Measurements from ENCODE around the gene TANC2. TPM values are rescaled to one million over a fixed set of nuclear protein-coding genes. Genes with fewer than 3 reads are reported as not detected.

The TANC2 gene
- polyA plus RNA-seq (ENCODE audit: insufficient read length in 4 of 4), result 10 to 100 TPM; 24.2 to 39.9 (median 27.8) TPM

- peak; percentile 73 to 80 (median 78) for DNase-seq (ENCODE audit: low read depth in 4 of 4, low spot score in 2 of 4)
These were observed at the start of gene TANC2 for GRCh38 chr17:62965686-62966425. Gene TANC2 (plus strand): TSS chr17:62966235. CDS start chr17:63009560, 43,325 bp downstream.

GRCh38 chr17:62916684-62917571 is 49.1 kb upstream of the TANC2 start:
- DNase-seq (ENCODE audit: low read depth in 4 of 4, low spot score in 2 of 4), result no peak

DNA sequence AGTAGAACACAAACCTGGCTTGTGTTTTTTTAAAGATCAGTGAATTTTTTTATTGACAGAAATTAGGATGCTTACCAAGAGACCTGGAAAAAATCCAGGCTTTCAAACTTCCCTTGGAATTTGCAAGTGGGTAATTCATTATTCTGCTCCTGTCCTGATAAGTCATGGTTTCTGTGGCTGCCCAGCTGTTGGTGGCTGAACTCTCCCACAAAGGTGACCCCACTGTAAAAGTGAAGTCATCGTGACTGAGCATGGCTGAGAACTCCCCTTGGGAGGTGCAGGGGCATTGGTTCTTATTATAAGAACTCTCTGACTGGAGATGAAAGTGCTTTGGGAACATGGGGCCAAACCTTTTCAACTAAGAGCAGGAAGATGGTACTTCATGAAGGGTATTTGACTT is 46.6 kb upstream of the TANC2 start:
- no peak for DNase-seq (ENCODE audit: low read depth in 4 of 4, low spot score in 2 of 4)

DNA sequence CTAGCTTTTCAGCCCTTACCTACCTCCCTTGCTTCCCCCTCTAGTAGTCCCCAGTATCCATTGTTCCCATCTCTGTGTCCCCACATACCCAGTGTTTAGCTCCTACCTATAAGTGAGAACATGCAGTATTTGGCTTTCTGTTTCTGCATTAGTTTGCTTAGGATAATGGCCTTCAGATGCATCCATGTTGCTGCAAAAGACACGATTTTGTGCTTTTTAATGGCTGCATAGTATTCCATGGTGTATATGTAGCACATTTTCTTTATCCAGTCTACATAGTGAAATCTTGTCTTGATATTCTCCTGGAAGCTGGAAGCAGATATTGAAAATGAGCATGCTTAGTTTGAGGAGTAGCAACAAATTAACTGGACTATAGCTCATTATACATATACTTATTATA is 45.7 kb upstream of the TANC2 start:
- DNase-seq (ENCODE audit: low read depth in 4 of 4, low spot score in 2 of 4), result no peak

DNA sequence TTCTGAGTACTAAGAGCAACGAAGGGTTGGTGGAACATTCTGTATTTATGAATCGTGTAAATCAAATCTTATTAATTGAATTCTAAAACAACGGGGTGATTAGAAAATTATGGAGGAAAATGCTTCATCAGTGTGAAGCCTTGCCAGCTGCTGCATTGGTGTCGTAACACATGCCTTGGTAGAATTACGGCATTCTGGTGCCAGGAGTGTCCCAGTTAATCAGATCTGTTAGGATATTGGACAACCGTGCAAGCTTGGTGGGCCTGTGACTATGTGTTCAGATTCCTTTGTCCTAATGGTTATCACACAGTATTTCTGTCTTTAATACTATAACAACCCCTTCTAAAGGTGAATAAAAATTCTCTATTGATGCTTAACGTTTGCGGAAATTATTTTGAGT is 44.2 kb upstream of the TANC2 start:
- DNase-seq (ENCODE audit: low read depth in 4 of 4, low spot score in 2 of 4), result no peak

- no peak for DNase-seq (ENCODE audit: low read depth in 4 of 4, low spot score in 2 of 4)
These were observed 42.5 kb upstream of the TANC2 start for GRCh38 chr17:62923258-62924150.

DNA sequence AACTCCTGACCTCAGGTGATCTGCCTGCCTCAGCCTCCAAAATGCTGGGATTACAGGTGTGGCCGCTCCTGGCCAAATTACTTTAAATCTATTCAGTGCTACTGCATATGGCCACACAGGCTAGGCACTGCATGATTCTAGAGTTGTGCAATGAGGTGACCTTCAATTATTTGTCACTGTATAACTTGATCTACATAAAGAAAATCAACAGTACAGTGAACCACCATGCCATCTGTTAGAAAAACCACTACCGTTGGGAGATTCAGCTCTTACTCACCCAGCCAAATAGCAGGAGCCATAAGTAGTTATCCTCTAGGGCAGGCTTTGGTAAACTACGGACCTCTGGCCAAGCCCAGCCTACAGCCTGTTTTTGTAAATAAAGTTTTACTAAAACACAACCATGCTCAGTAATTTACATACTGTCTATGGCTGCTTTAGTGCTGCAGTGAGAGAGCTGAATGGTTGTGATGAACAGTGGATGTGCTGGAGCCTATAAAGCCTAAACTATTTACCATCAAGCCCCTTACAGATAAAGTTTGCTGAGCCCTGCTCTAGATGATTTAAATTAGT is 40.7 kb upstream of the TANC2 start:
- DNase-seq (ENCODE audit: low read depth in 4 of 4, low spot score in 2 of 4), result no peak

- no peak for DNase-seq (ENCODE audit: low read depth in 4 of 4, low spot score in 2 of 4)
These were observed 39.0 kb upstream of the TANC2 start for GRCh38 chr17:62927083-62927482.

- no peak for DNase-seq (ENCODE audit: low read depth in 4 of 4, low spot score in 2 of 4)
These were observed 36.7 kb upstream of the TANC2 start for GRCh38 chr17:62929320-62929719.

DNA sequence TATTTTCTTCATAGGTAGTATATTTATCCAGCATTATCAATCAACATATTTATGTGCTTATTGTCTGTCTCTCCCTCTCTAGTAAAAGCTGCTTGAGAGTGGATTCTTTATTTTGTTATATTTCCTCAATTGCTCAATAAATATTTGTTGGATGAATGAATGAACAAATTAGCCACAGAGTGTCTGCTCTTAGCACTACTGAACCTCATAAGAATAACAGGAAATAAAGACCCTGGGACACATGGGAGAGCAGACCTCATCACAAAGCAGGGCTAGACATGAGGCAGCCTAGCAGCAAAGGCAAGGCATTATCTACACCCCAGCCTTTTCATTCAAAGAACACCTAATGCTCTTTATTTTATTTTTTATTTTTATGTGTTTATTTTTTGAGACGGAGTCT is 34.9 kb upstream of the TANC2 start:
- DNase-seq (ENCODE audit: low read depth in 4 of 4, low spot score in 2 of 4), result no peak

DNA sequence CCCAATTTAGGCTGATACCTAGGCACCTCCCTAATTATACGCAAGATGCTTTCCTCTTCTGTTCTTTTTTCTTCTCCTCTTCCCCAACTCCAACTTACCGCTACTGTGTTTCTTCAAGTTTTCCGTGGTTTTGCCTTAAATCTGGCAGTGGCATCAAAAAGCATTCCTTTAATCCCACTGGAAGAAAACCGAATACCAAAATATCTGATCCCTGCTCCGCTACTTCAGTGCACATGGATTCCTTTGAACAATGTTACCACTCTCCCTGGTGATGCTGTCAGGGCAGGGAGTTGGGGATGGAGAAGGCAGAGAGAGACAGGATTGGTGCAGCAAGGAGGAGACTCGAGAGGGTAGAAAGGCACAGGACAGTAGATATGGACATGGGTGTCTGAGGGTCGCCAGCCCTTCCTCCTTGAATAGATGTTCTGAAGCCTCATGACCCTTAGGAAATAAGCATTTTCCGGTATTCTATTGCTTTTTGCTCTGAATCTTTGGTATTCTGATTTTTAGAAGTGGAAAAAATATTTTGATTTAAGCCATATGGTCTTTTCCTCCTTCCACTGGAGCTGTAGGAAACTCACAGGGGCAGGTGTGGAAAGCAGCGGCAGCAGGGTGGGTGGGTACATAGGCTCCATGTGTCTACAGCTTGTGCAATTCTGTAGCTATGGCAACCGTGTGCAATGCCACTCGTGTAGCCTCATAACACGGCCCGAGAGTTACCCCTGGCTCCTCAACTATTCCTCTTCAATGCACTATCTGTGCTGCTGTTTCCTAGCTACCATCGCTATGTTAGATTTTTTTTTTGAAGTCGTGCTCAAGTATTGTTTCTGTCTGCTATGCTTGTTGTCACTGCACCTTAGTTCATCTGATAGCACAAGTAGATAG is 32.3 kb upstream of the TANC2 start:
- DNase-seq (ENCODE audit: low read depth in 4 of 4, low spot score in 2 of 4), result no peak

DNA sequence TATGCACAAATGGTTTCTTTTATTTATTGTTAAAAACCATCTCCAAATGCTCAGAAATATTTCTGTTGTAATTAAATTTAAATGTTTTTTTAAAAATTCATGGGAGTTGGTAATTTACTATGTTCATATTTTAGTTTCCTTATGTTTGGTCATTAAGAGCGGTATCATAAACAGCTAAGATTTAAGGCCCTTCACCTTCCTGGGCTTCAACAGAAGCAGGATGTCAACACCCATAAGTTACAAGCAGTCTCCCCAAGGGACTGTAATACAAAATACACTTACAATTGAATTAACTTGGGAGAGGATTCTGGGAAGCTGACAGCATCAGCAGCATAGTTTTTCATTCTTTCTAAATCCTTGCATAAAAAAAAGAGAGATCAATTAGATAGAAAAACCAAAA is 30.9 kb upstream of the TANC2 start:
- peak in 1 of 4 donors; percentile 38 for DNase-seq (ENCODE audit: low read depth in 4 of 4, low spot score in 2 of 4)

GRCh38 chr17:62935523-62935922 is 30.5 kb upstream of the TANC2 start:
- no peak for DNase-seq (ENCODE audit: low read depth in 4 of 4, low spot score in 2 of 4)

DNA sequence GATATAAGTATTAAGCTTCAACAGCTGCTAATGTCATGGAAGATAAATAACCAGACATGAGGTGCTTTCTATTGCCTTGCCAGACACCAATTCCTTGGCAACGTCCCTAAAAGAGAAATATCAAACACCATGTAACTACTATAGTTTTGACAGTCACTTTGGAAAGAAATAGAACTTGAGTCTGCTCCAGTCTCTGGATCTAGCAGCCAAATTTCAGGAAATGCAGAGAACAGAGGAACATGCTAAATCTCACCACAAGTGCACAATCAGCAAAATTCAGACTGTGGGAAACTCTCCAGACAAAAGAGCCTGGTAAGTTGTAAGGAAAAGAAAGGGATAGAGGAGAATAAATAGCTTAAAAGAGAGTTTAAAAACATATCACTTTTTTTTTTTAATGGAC is 28.4 kb upstream of the TANC2 start:
- DNase-seq (ENCODE audit: low read depth in 4 of 4, low spot score in 2 of 4), result no peak

GRCh38 chr17:62941358-62941991 is 24.6 kb upstream of the TANC2 start:
- no peak for DNase-seq (ENCODE audit: low read depth in 4 of 4, low spot score in 2 of 4)

GRCh38 chr17:62948370-62948769 is 17.7 kb upstream of the TANC2 start:
- DNase-seq (ENCODE audit: low read depth in 4 of 4, low spot score in 2 of 4), result no peak

GRCh38 chr17:62949036-62949435 is 17.0 kb upstream of the TANC2 start:
- DNase-seq (ENCODE audit: low read depth in 4 of 4, low spot score in 2 of 4), result no peak

- DNase-seq (ENCODE audit: low read depth in 4 of 4, low spot score in 2 of 4), result no peak
These were observed 16.0 kb upstream of the TANC2 start for GRCh38 chr17:62950067-62950466.

GRCh38 chr17:62955841-62956352 is 10.1 kb upstream of the TANC2 start:
- no peak for DNase-seq (ENCODE audit: low read depth in 4 of 4, low spot score in 2 of 4)

All from left renal cortex interstitium (tissue), 4 donors.